Astrocyte (in vitro differentiated cells and primary cell): ENCODE data around the gene CNP. TPM values are rescaled to one million over a fixed set of nuclear protein-coding genes. Genes with fewer than 3 reads are reported as not detected.

Experiments used
- DNase-seq: peaks from one replicate; pipeline ENCODE4 v3.0.0-alpha.2; 2010; ENCODE audit warnings: low read depth
- FAIRE-seq: peaks from 2 replicates; lab custom pipeline; 2011; peaks lifted over from hg19 to GRCh38; lab: Jason Lieb, UNC
- H2AFZ ChIP-seq: 2 replicates; pipeline ENCODE4 v1.6.0; 2012; ENCODE audit warnings: low read depth, low read length, inconsistent platforms
- H3K27ac ChIP-seq: 2 replicates; pipeline ENCODE4 v1.5.1; 2011; ENCODE audit warnings: low read depth, low read length, inconsistent platforms
- H3K27me3 ChIP-seq: 2 replicates; pipeline ENCODE4 v1.6.0; 2011; ENCODE audit warnings: low read length, inconsistent platforms; ENCODE audit not compliant: insufficient read depth
- H3K36me3 ChIP-seq: 2 replicates; pipeline ENCODE4 v1.5.1; 2011; ENCODE audit warnings: low read length, inconsistent platforms; ENCODE audit not compliant: insufficient read depth
- H3K4me1 ChIP-seq: 2 replicates; pipeline ENCODE4 v1.5.1; 2011; ENCODE audit warnings: low read length, inconsistent platforms; ENCODE audit not compliant: insufficient read depth
- H3K4me2 ChIP-seq: 2 replicates; pipeline ENCODE4 v1.6.0; 2012; ENCODE audit warnings: low read length, inconsistent platforms
- H3K4me3 ChIP-seq: 2 replicates; pipeline ENCODE4 v1.5.1; 2011; ENCODE audit warnings: low read depth, mild to moderate bottlenecking, low read length, inconsistent platforms; ENCODE audit not compliant: insufficient read depth
- H3K79me2 ChIP-seq: 2 replicates; pipeline ENCODE4 v1.6.0; 2012; ENCODE audit warnings: mild to moderate bottlenecking, low read length, inconsistent platforms; ENCODE audit not compliant: insufficient read depth
- H3K9ac ChIP-seq: 2 replicates; pipeline ENCODE4 v1.6.0; 2012; ENCODE audit warnings: mild to moderate bottlenecking, low read length, inconsistent platforms
- H3K9me3 ChIP-seq: 2 replicates; pipeline ENCODE4 v1.5.1; 2012; ENCODE audit warnings: low read depth, mild to moderate bottlenecking, low read length, inconsistent platforms; ENCODE audit not compliant: insufficient read depth
- H4K20me1 ChIP-seq: 2 replicates; pipeline ENCODE4 v1.6.0; 2012; ENCODE audit warnings: low read length, inconsistent platforms; ENCODE audit not compliant: insufficient read depth
- H3K27ac Mint-ChIP-seq: one replicate; pipeline ENCODE4 v1.8.0; 2021; ENCODE audit warnings: mild to moderate bottlenecking, mixed read lengths; ENCODE audit not compliant: unreplicated experiment
- H3K27me3 Mint-ChIP-seq: one replicate; pipeline ENCODE4 v1.8.0; 2021; ENCODE audit warnings: low read depth, mixed read lengths; ENCODE audit not compliant: unreplicated experiment
- H3K36me3 Mint-ChIP-seq: one replicate; pipeline ENCODE4 v1.8.0; 2021; ENCODE audit warnings: low read depth, mixed read lengths; ENCODE audit not compliant: unreplicated experiment
- H3K4me1 Mint-ChIP-seq: one replicate; pipeline ENCODE4 v1.8.0; 2021; ENCODE audit warnings: low read depth, mixed read lengths; ENCODE audit not compliant: unreplicated experiment
- H3K4me3 Mint-ChIP-seq: one replicate; pipeline ENCODE4 v1.8.0; 2021; ENCODE audit warnings: mild to moderate bottlenecking, moderate library complexity, mixed read lengths; ENCODE audit not compliant: unreplicated experiment
- H3K9me3 Mint-ChIP-seq: one replicate; pipeline ENCODE4 v1.8.0; 2021; ENCODE audit warnings: mild to moderate bottlenecking, mixed read lengths; ENCODE audit not compliant: unreplicated experiment
- CTCF ChIP-seq: IDR thresholded peaks from 2 replicates; pipeline ENCODE4 v1.5.1; 2011; ENCODE audit warnings: low read depth, mild to moderate bottlenecking, inconsistent platforms, low read length, moderate library complexity; ENCODE audit not compliant: insufficient read depth
- EZH2 ChIP-seq: IDR thresholded peaks from 2 replicates; pipeline ENCODE4 v1.6.1; 2012; ENCODE audit warnings: mild to moderate bottlenecking, low read length, inconsistent platforms; ENCODE audit not compliant: insufficient read depth
- total RNA-seq: library from RNA; stranded (reverse); gene quantifications from 2 replicates; pipeline ENCODE4 v1.2.1, GENCODE V29; 2021

Gene CNP
- total RNA-seq, 1 donor from 2014 or later, result 169 TPM

GRCh38 chr17:41919840-41920579 is 46.6 kb upstream of the CNP start:
- H2AFZ ChIP-seq, result peak overlapping the region; percentile 98
- peak overlapping the region; percentile 77 for H3K4me3 Mint-ChIP-seq
- H3K36me3 Mint-ChIP-seq, result peaks cover 2% of the 10 kb centered on the region
- peak overlapping the region; percentile 67 for H3K9ac ChIP-seq
- TF ChIP-seq EZH2, result no peak
- no peak for TF ChIP-seq CTCF
- H3K4me1 Mint-ChIP-seq, result peaks cover 18% of the 10 kb centered on the region
- DNase-seq (no peak), FAIRE-seq (no peak)
- H3K4me1 ChIP-seq, result peaks cover 30% of the 10 kb centered on the region
- H3K4me3 ChIP-seq, result peak overlapping the region; percentile 53
- no peaks in the 10 kb centered on the region for H3K9me3 ChIP-seq
- H3K36me3 ChIP-seq, result no peaks in the 10 kb centered on the region
- H3K79me2 ChIP-seq, result peaks cover 38% of the 10 kb centered on the region
- no peak overlapping the region for H3K27ac Mint-ChIP-seq
- peaks cover 36% of the 10 kb centered on the region for H4K20me1 ChIP-seq
- H3K27ac ChIP-seq, result no peak overlapping the region
- no peaks in the 10 kb centered on the region for H3K27me3 ChIP-seq
- H3K4me2 ChIP-seq, result peak overlapping the region; percentile 98
- no peaks in the 10 kb centered on the region for H3K9me3 Mint-ChIP-seq
- H3K27me3 Mint-ChIP-seq, result no peaks in the 10 kb centered on the region

GRCh38 chr17:41920580-41920955 is 46.0 kb upstream of the CNP start:
- no peak overlapping the region for H3K4me2 ChIP-seq
- H3K4me3 Mint-ChIP-seq, result no peak overlapping the region
- H3K36me3 ChIP-seq, result no peaks in the 10 kb centered on the region
- H3K27ac ChIP-seq, result no peak overlapping the region
- FAIRE-seq (no peak), DNase-seq (no peak)
- H3K79me2 ChIP-seq, result peaks cover 33% of the 10 kb centered on the region
- H3K27me3 ChIP-seq, result no peaks in the 10 kb centered on the region
- no peaks in the 10 kb centered on the region for H3K9me3 Mint-ChIP-seq
- H4K20me1 ChIP-seq, result peaks cover 30% of the 10 kb centered on the region
- TF ChIP-seq EZH2, result no peak
- TF ChIP-seq CTCF, result no peak
- no peaks in the 10 kb centered on the region for H3K9me3 ChIP-seq
- peaks cover 15% of the 10 kb centered on the region for H3K4me1 Mint-ChIP-seq
- peaks cover 25% of the 10 kb centered on the region for H3K4me1 ChIP-seq
- no peak overlapping the region for H3K4me3 ChIP-seq
- H3K27me3 Mint-ChIP-seq, result no peaks in the 10 kb centered on the region
- no peak overlapping the region for H2AFZ ChIP-seq
- H3K9ac ChIP-seq, result no peak overlapping the region
- H3K27ac Mint-ChIP-seq, result no peak overlapping the region
- H3K36me3 Mint-ChIP-seq, result no peaks in the 10 kb centered on the region

GRCh38 chr17:41925991-41926590 is 40.5 kb upstream of the CNP start:
- Mint-ChIP-seq H3K27ac (no peak overlapping the region), H3K9me3 (no peaks in the 10 kb centered on the region), H3K27me3 (no peaks in the 10 kb centered on the region), H3K4me1 (peaks cover 8% of the 10 kb centered on the region), H3K4me3 (no peak overlapping the region), H3K36me3 (no peaks in the 10 kb centered on the region)
- H3K4me3 ChIP-seq, result no peak overlapping the region
- no peaks in the 10 kb centered on the region for H4K20me1 ChIP-seq
- TF ChIP-seq EZH2 (no peak), CTCF (no peak)
- H3K4me1 ChIP-seq, result peaks cover 4% of the 10 kb centered on the region
- DNase-seq (no peak), FAIRE-seq (no peak)
- no peak overlapping the region for H2AFZ ChIP-seq
- no peaks in the 10 kb centered on the region for H3K36me3 ChIP-seq
- H3K79me2 ChIP-seq, result no peaks in the 10 kb centered on the region
- H3K9me3 ChIP-seq, result no peaks in the 10 kb centered on the region
- H3K4me2 ChIP-seq, result no peak overlapping the region
- H3K27ac ChIP-seq, result no peak overlapping the region
- no peak overlapping the region for H3K9ac ChIP-seq
- H3K27me3 ChIP-seq, result no peaks in the 10 kb centered on the region
